Ovary (tissue), 9 donors: ENCODE measurements around the gene OSBPL8. TPM values are rescaled to one million over a fixed set of nuclear protein-coding genes. Genes with fewer than 3 reads are reported as not detected.
"Not testable (repeated sequence)": the region's sequence is repeated elsewhere in the genome, so short reads cannot be mapped to it uniquely, and the experiment has no call there.

Experiments
- DNase-seq, 5 donors: peaks; one replicate each; pipeline ENCODE4 v3.0.0-alpha.2; 2019 to 2020
- H3K27ac ChIP-seq, 2 donors: fragments of 200-600 bp; one replicate each; pipeline versions ENCODE4 v1.5.1 to v1.8.0; 2019 to 2022
- H3K27me3 ChIP-seq: fragments of 200-600 bp; one replicate; pipeline ENCODE4 v1.8.0; 2022
- H3K36me3 ChIP-seq: fragments of 200-600 bp; sonication (generic); one replicate; pipeline ENCODE4 v1.5.1; 2019
- H3K4me1 ChIP-seq: one replicate; pipeline ENCODE4 v1.8.1; 2013; ENCODE audit warnings: mild to moderate bottlenecking, moderate library complexity; ENCODE audit not compliant: insufficient read depth
- H3K4me3 ChIP-seq: fragments of 200-600 bp; sonication (generic); one replicate; pipeline ENCODE4 v1.5.1; 2017
- H3K9me3 ChIP-seq, 2 donors: fragments of 200-600 bp in 1 of 2; sonication (generic) in 1 of 2; one replicate each; pipeline versions ENCODE4 v1.5.1 to v1.8.1; 2013 to 2019; ENCODE audit warnings: mild to moderate bottlenecking in 1 of 2, moderate library complexity in 1 of 2
- CTCF ChIP-seq, 3 donors: fragments of 450-650 bp in 2 of 3; fragments of 200-600 bp in 1 of 3; IDR thresholded peaks; one replicate each; pipeline versions ENCODE4 v1.5.1 to v1.8.0; 2016 to 2022; ENCODE audit warnings: antibody characterized with exemption in 3 of 3, mild to moderate bottlenecking in 1 of 3
- EP300 ChIP-seq: sonication (generic); formaldehyde crosslinking; IDR thresholded peaks from one replicate; pipeline ENCODE4 v1.6.1; 2017; ENCODE audit warnings: antibody characterized with exemption
- POLR2A ChIP-seq: fragments of 450-650 bp; IDR thresholded peaks from one replicate; pipeline ENCODE4 v1.6.1; 2017; ENCODE audit warnings: antibody characterized with exemption, mild to moderate bottlenecking, moderate library complexity
- WGBS, 3 donors: extraction: QIAGEN DNeasy Blood & Tissue Kit in 1 of 3; methylation state at CpG; one replicate each; pipeline versions ENCODE4 v1.1.5 to v1.1.7; 2013 to 2017; 5-methylcytosine and 5-hydroxymethylcytosine counted together
- intact Hi-C, 4 donors: fragments of 100-400 bp; cut with DNase I; formaldehyde crosslinking; loops; one replicate each; pipeline versions ENCODE4 v1.11.0 to v1.15.1; 2022 to 2023
- polyA plus RNA-seq, 2 donors: library from polyadenylated mRNA; stranded (reverse); fragments of 200-250 nt in 1 of 2; fragments of 350-450 nt in 1 of 2; fragmentation: Illumina TruSeq in 1 of 2; extraction: RNeasy Lipid Tissue Mini Kit (QIAGEN cat#74804) in 1 of 2; gene quantifications; one replicate each; pipeline ENCODE4 v1.2.3, GENCODE V29; 2013 to 2014
- total RNA-seq, 7 donors: library from RNA; depleted of rRNA in 2 of 7; stranded (reverse); fragments of >200 nt in 2 of 7; fragmentation: NEBNext Ultra II Directional in 3 of 7; extraction: Animal tissue kit (Norgen Biotek cat#: 25700) in 3 of 7; gene quantifications; one replicate each; pipeline versions ENCODE4 v1.1.0 to v1.2.4, GENCODE V29; 2016 to 2023
- donor health status: DM: no; HTN: no; CAD: no; lungs with moderate emphysema.
- donor health status: DM: no; HTN: no; CAD: no.
- donor health status: Bipolar disorder and iron deficiency.
- donor health status: DM: yes; HTN: yes; CAD: no.
- donor health status: DM: no; HTN: no; CAD: no.
- donor health status: DM: yes; HTN: yes; CAD: no.

Gene OSBPL8
- total and polyA plus RNA-seq, 9 donors, result 12.5 to 63.0 (median 56.9) TPM

GRCh38 chr12:76523408-76523807 lies 36.2 kb downstream of the OSBPL8 start:
- Histone ChIP-seq H3K27ac (no peak overlapping the region), H3K4me3 (no peak overlapping the region), H3K36me3 (no peaks in the 10 kb centered on the region), H3K9me3 (no peaks in the 10 kb centered on the region), H3K27me3 (no peaks in the 10 kb centered on the region), H3K4me1 (no peaks in the 10 kb centered on the region)
- DNase-seq, result no peak
- intact Hi-C loops, result no loop called here
- TF ChIP-seq CTCF (IDR thresholded peaks at IDR 0.05) (no peak), POLR2A (no peak), EP300 (no peak)

- Histone ChIP-seq H3K9me3 (no peaks in the 10 kb centered on the region), H3K36me3 (no peaks in the 10 kb centered on the region), H3K27me3 (no peaks in the 10 kb centered on the region), H3K4me3 (no peak overlapping the region), H3K4me1 (no peaks in the 10 kb centered on the region), H3K27ac (no peak overlapping the region)
- no peak for DNase-seq
- no peak for TF ChIP-seq CTCF (IDR thresholded peaks at IDR 0.05)
- TF ChIP-seq EP300, result no peak
- TF ChIP-seq POLR2A, result no peak
- intact Hi-C loops, result no loop called here
Measured at GRCh38 chr12:76520348-76520747, 39.2 kb downstream of the OSBPL8 start.

DNA sequence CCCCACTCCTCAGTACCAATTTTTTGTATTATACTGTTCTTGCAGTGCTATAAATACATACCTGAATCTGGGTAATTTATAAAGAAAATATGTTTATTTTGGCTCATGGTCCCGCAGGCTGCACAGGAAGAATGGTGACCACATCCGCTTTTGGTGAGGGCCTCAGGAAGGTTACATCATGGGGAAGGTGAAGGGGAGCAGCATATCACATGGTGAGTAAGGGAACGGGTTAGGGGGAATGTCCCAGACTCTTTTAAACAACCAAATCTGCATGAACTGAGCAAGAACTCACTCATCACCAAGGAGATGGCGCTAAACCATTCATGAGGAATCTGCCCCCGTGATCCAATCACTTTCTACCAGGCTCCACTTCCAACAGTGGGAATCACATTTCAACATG lies 40.0 kb downstream of the OSBPL8 start:
- no peak for TF ChIP-seq CTCF (IDR thresholded peaks at IDR 0.05)
- no peak for TF ChIP-seq POLR2A
- no peak overlapping the region for H3K4me3 ChIP-seq
- H3K27ac ChIP-seq, result no peak overlapping the region
- WGBS, 3 donors, result 90 to 94% (median 92%) methylated on average over 5 of the region's 5 CpGs
- intact Hi-C loops, result no loop called here
- H3K4me1 ChIP-seq, result no peaks in the 10 kb centered on the region
- H3K36me3 ChIP-seq, result no peaks in the 10 kb centered on the region
- no peaks in the 10 kb centered on the region for H3K27me3 ChIP-seq
- no peak for DNase-seq
- H3K9me3 ChIP-seq, result no peaks in the 10 kb centered on the region

- Histone ChIP-seq H3K4me1 (no peaks in the 10 kb centered on the region), H3K9me3 (no peaks in the 10 kb centered on the region), H3K36me3 (no peaks in the 10 kb centered on the region), H3K4me3 (no peak overlapping the region), H3K27ac (no peak overlapping the region), H3K27me3 (no peaks in the 10 kb centered on the region)
- DNase-seq, result no peak
- no peak for TF ChIP-seq EP300
- TF ChIP-seq CTCF (IDR thresholded peaks at IDR 0.05), result no peak
- TF ChIP-seq POLR2A, result no peak
- 92 to 93% (median 93%) methylated on average over 2 of the region's 2 CpGs for WGBS, 3 donors
- intact Hi-C loops, result no loop called here
Measured at GRCh38 chr12:76518699-76519098, 40.9 kb downstream of the OSBPL8 start.

DNA sequence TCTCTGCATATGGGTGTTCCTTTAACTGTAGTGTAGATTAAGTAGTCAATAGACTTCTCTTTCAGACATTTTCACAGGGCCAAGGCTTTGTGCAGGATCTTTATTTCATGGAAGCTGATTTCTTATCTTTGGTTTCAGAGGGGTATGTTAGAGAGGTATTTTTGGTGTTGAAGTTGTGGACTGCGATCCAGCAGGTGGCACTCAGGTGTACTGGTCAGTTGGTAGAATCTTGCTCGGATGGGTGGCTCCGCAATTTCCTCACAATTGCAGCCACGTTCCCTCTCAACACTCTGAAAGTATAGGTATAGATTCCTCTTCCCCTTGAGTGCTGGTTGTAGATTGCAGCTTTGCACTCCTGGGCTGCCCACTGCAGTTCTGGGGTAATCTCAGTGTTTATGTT lies 44.3 kb downstream of the OSBPL8 start:
- WGBS, 3 donors, result 97 to 100% (median 98%) methylated on average over 4 of the region's 4 CpGs
- no peaks in the 10 kb centered on the region for H3K27me3 ChIP-seq
- no peak overlapping the region for H3K4me3 ChIP-seq
- no peaks in the 10 kb centered on the region for H3K9me3 ChIP-seq
- H3K36me3 ChIP-seq, result no peaks in the 10 kb centered on the region
- intact Hi-C loops, result no loop called here
- no peak overlapping the region for H3K27ac ChIP-seq
- TF ChIP-seq EP300 (no peak), CTCF (IDR thresholded peaks at IDR 0.05) (no peak), POLR2A (no peak)
- H3K4me1 ChIP-seq, result no peaks in the 10 kb centered on the region
- no peak for DNase-seq

DNA sequence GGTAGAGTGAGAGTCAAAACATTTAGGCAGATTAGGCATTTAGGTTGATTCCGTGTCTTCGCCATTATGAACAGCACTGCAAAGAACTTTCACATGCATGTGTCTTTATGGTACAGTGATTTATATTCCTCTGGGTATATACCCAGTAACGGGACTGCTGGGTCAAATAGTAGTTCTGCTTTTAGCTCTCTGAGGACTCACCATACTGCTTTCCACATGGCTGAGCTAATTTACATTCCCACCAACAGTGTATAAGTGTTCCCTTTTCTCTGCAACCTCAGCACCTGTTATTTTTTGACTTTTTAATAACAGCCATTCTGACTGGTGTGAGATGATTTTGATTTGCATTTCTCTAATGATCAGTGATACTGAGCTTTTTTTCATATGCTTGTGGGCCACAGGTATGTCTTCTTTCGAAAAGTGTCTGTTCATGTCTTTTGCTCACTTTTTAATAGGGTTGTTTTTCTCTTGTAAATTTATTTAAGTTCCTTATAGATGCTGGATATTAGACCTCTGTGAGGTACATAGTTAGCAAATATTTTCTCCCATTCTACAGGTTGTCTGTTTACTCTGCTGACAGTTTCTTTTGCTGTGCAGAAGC lies 48.4 kb downstream of the OSBPL8 start:
- H3K9me3 ChIP-seq, H3K27ac ChIP-seq, H3K4me1 ChIP-seq, intact Hi-C loops, DNase-seq, H3K36me3 ChIP-seq, H3K27me3 ChIP-seq, H3K4me3 ChIP-seq: not testable (repeated sequence)
- WGBS, 3 donors, result 96 to 99% (median 98%) methylated on average over 4 of the region's 4 CpGs
